Natural killer cell treated with Interleukin-12 subunit alpha and Interleukin-12 subunit beta and Interleukin-15 and Interleukin-18, amount 100 ng/mL, for 72 hours (primary cell): ENCODE results near the gene CD101. TPM values are rescaled to one million over a fixed set of nuclear protein-coding genes. Genes with fewer than 3 reads are reported as not detected.

Source experiments
- ATAC-seq, 2 donors: fragments of 150-1000 bp; cut with Tn5 transposase in 1 of 2; sonication (Bioruptor Pico), chemical (Tn5 transposase) in 1 of 2; 2 replicates each; pipeline ENCODE4 v1.10.0; 2021
- DNase-seq: peaks from one replicate; pipeline ENCODE4 v3.0.0; 2022; ENCODE audit warnings: low spot score
- H3K27ac Mint-ChIP-seq, 2 donors: 1 replicate in 1 of 2; 2 replicates in 1 of 2; pipeline ENCODE4 v1.8.0; 2022; ENCODE audit warnings: mixed read lengths in 2 of 2, mild to moderate bottlenecking in 1 of 2, moderate library complexity in 1 of 2
- H3K27me3 Mint-ChIP-seq, 2 donors: 1 replicate in 1 of 2; 2 replicates in 1 of 2; pipeline ENCODE4 v1.8.0; 2022; ENCODE audit warnings: mixed read lengths in 2 of 2
- H3K36me3 Mint-ChIP-seq: one replicate; pipeline ENCODE4 v1.8.0; 2022; ENCODE audit warnings: mixed read lengths
- H3K4me1 Mint-ChIP-seq, 2 donors: 1 replicate in 1 of 2; 2 replicates in 1 of 2; pipeline ENCODE4 v1.8.0; 2022; ENCODE audit warnings: low read depth in 2 of 2, mixed read lengths in 2 of 2, mild to moderate bottlenecking in 1 of 2
- H3K4me3 Mint-ChIP-seq: one replicate; pipeline ENCODE4 v1.8.0; 2022; ENCODE audit warnings: mixed read lengths
- H3K9me3 Mint-ChIP-seq: 2 replicates; pipeline ENCODE4 v1.8.0; 2022; ENCODE audit warnings: mixed read lengths
- total RNA-seq, 2 donors: library from RNA; stranded (reverse); gene quantifications; one replicate each; pipeline ENCODE4 v1.2.3, GENCODE V29; 2022

Gene CD101
- total RNA-seq: 1 to 10 TPM; 1.4 to 2.3 TPM

- Mint-ChIP-seq H3K36me3 (no peaks in the 10 kb centered on the region), H3K4me3 (peak within 1 kb of the TSS; percentile 38), H3K27me3 (peaks cover 6 to 11% of the 10 kb centered on the region in 2 donors), H3K9me3 (no peaks in the 10 kb centered on the region), H3K4me1 (peaks cover 18% of the 10 kb centered on the region in 2 donors), H3K27ac (peak within 1 kb of the TSS; percentile 27)
- DNase-seq (no peak), ATAC-seq (peak; percentile 70 to 87)
These were observed at the start of gene CD101 for GRCh38 chr1:117001254-117001927. Gene CD101 (plus strand): TSS chr1:117001760. CDS start chr1:117001818, 58 bp downstream.

GRCh38 chr1:116952738-116953275 lies 48.8 kb upstream of the CD101 start:
- H3K27ac Mint-ChIP-seq: no peak overlapping the region
- ATAC-seq (no peak), DNase-seq (no peak)
- H3K4me3 Mint-ChIP-seq: no peak overlapping the region
- H3K9me3 Mint-ChIP-seq: no peaks in the 10 kb centered on the region
- H3K36me3 Mint-ChIP-seq: no peaks in the 10 kb centered on the region
- no peaks in the 10 kb centered on the region for H3K27me3 Mint-ChIP-seq
- no peaks in the 10 kb centered on the region for H3K4me1 Mint-ChIP-seq

GRCh38 chr1:116954440-116954839 lies 47.1 kb upstream of the CD101 start:
- H3K4me3 Mint-ChIP-seq: no peak overlapping the region
- ATAC-seq: no peak
- no peaks in the 10 kb centered on the region for H3K9me3 Mint-ChIP-seq
- H3K4me1 Mint-ChIP-seq: no peaks in the 10 kb centered on the region
- no peak overlapping the region for H3K27ac Mint-ChIP-seq
- DNase-seq: no peak
- H3K36me3 Mint-ChIP-seq: no peaks in the 10 kb centered on the region
- H3K27me3 Mint-ChIP-seq: no peaks in the 10 kb centered on the region

GRCh38 chr1:116956378-116956777 lies 45.2 kb upstream of the CD101 start:
- no peak overlapping the region for H3K4me3 Mint-ChIP-seq
- no peaks in the 10 kb centered on the region for H3K9me3 Mint-ChIP-seq
- ATAC-seq: no peak
- H3K27ac Mint-ChIP-seq: no peak overlapping the region
- DNase-seq: no peak
- H3K36me3 Mint-ChIP-seq: no peaks in the 10 kb centered on the region
- H3K27me3 Mint-ChIP-seq: no peaks in the 10 kb centered on the region
- H3K4me1 Mint-ChIP-seq: no peaks in the 10 kb centered on the region

GRCh38 chr1:116957646-116958045 lies 43.9 kb upstream of the CD101 start:
- H3K9me3 Mint-ChIP-seq: no peaks in the 10 kb centered on the region
- no peak overlapping the region for H3K27ac Mint-ChIP-seq
- H3K36me3 Mint-ChIP-seq: no peaks in the 10 kb centered on the region
- no peak for DNase-seq
- H3K4me1 Mint-ChIP-seq: no peaks in the 10 kb centered on the region
- ATAC-seq: no peak
- no peaks in the 10 kb centered on the region for H3K27me3 Mint-ChIP-seq
- no peak overlapping the region for H3K4me3 Mint-ChIP-seq

- Mint-ChIP-seq H3K4me3 (no peak overlapping the region), H3K27me3 (no peaks in the 10 kb centered on the region), H3K36me3 (no peaks in the 10 kb centered on the region), H3K27ac (no peak overlapping the region), H3K4me1 (no peaks in the 10 kb centered on the region), H3K9me3 (no peaks in the 10 kb centered on the region)
- ATAC-seq (no peak), DNase-seq (no peak)
These were observed 43.5 kb upstream of the CD101 start for GRCh38 chr1:116958110-116958509.

GRCh38 chr1:116958977-116959376 lies 42.6 kb upstream of the CD101 start:
- ATAC-seq (no peak), DNase-seq (no peak)
- Mint-ChIP-seq H3K9me3 (no peaks in the 10 kb centered on the region), H3K36me3 (no peaks in the 10 kb centered on the region), H3K4me1 (no peaks in the 10 kb centered on the region), H3K27ac (no peak overlapping the region), H3K4me3 (no peak overlapping the region), H3K27me3 (no peaks in the 10 kb centered on the region)

- Mint-ChIP-seq H3K9me3 (no peaks in the 10 kb centered on the region), H3K4me3 (no peak overlapping the region), H3K27me3 (peaks cover 0 to 5% of the 10 kb centered on the region in 2 donors), H3K36me3 (no peaks in the 10 kb centered on the region), H3K27ac (no peak overlapping the region), H3K4me1 (no peaks in the 10 kb centered on the region)
- ATAC-seq: no peak
- DNase-seq: no peak
These were observed 40.0 kb upstream of the CD101 start for GRCh38 chr1:116961606-116962005.

- Mint-ChIP-seq H3K4me1 (no peaks in the 10 kb centered on the region), H3K9me3 (no peaks in the 10 kb centered on the region), H3K36me3 (no peaks in the 10 kb centered on the region), H3K27me3 (peaks cover 0 to 5% of the 10 kb centered on the region in 2 donors), H3K27ac (no peak overlapping the region), H3K4me3 (no peak overlapping the region)
- DNase-seq (no peak), ATAC-seq (no peak)
These were observed 38.4 kb upstream of the CD101 start for GRCh38 chr1:116962987-116963639.

GRCh38 chr1:116966791-116967190 lies 34.8 kb upstream of the CD101 start:
- Mint-ChIP-seq H3K27me3 (peaks cover 5 to 13% of the 10 kb centered on the region in 2 donors), H3K36me3 (no peaks in the 10 kb centered on the region), H3K27ac (no peak overlapping the region), H3K9me3 (no peaks in the 10 kb centered on the region), H3K4me1 (no peaks in the 10 kb centered on the region), H3K4me3 (no peak overlapping the region)
- ATAC-seq (no peak), DNase-seq (no peak)

GRCh38 chr1:116968724-116969123 lies 32.8 kb upstream of the CD101 start:
- H3K27me3 Mint-ChIP-seq: peaks cover 5 to 13% of the 10 kb centered on the region in 2 donors
- H3K4me3 Mint-ChIP-seq: no peak overlapping the region
- DNase-seq: no peak
- no peaks in the 10 kb centered on the region for H3K9me3 Mint-ChIP-seq
- H3K27ac Mint-ChIP-seq: no peak overlapping the region
- no peak for ATAC-seq
- no peaks in the 10 kb centered on the region for H3K36me3 Mint-ChIP-seq
- H3K4me1 Mint-ChIP-seq: no peaks in the 10 kb centered on the region

GRCh38 chr1:116971258-116971860 lies 30.2 kb upstream of the CD101 start:
- Mint-ChIP-seq H3K27ac (no peak overlapping the region), H3K9me3 (no peaks in the 10 kb centered on the region), H3K36me3 (no peaks in the 10 kb centered on the region), H3K27me3 (peaks cover 9 to 14% of the 10 kb centered on the region in 2 donors), H3K4me1 (no peaks in the 10 kb centered on the region), H3K4me3 (no peak overlapping the region)
- DNase-seq: no peak
- ATAC-seq: no peak

- H3K27me3 Mint-ChIP-seq: peaks cover 9 to 16% of the 10 kb centered on the region in 2 donors
- no peaks in the 10 kb centered on the region for H3K36me3 Mint-ChIP-seq
- H3K27ac Mint-ChIP-seq: no peak overlapping the region
- H3K4me1 Mint-ChIP-seq: no peaks in the 10 kb centered on the region
- no peaks in the 10 kb centered on the region for H3K9me3 Mint-ChIP-seq
- DNase-seq (no peak), ATAC-seq (no peak)
- H3K4me3 Mint-ChIP-seq: no peak overlapping the region
These were observed 29.4 kb upstream of the CD101 start for GRCh38 chr1:116971965-116972673.

GRCh38 chr1:116972674-116973030 lies 28.9 kb upstream of the CD101 start:
- ATAC-seq (no peak), DNase-seq (no peak)
- H3K9me3 Mint-ChIP-seq: no peaks in the 10 kb centered on the region

More at GRCh38 chr1:116972674-116973030, 28.9 kb upstream of the CD101 start:
- no peaks in the 10 kb centered on the region for H3K36me3 Mint-ChIP-seq
- no peak overlapping the region for H3K27ac Mint-ChIP-seq
- H3K4me3 Mint-ChIP-seq: no peak overlapping the region
- H3K4me1 Mint-ChIP-seq: no peaks in the 10 kb centered on the region
- peaks cover 11 to 21% of the 10 kb centered on the region in 2 donors for H3K27me3 Mint-ChIP-seq
